Gastroesophageal sphincter (tissue), 4 donors: ENCODE measurements around the gene ZNF692. TPM values are rescaled to one million over a fixed set of nuclear protein-coding genes. Genes with fewer than 3 reads are reported as not detected.
A peak's percentile ranks its signal among the peaks of the same experiment; 100 is the strongest.

Experiments
- ATAC-seq: fragments of 150-250 bp; one replicate; pipeline ENCODE4 v1.9.1; 2016; ENCODE audit warnings: mild to moderate bottlenecking, moderate library complexity
- H3K27ac ChIP-seq, 4 donors: fragments of 200-600 bp; sonication (generic) in 3 of 4; 1 replicate in 3 of 4; 2 replicates in 1 of 4; pipeline ENCODE4 v1.5.1; 2016 to 2019
- H3K27me3 ChIP-seq: fragments of 200-600 bp; sonication (generic); one replicate; pipeline ENCODE4 v1.5.1; 2019
- H3K36me3 ChIP-seq, 2 donors: fragments of 200-600 bp; sonication (generic); one replicate each; pipeline ENCODE4 v1.5.1; 2019; ENCODE audit warnings: control low read depth in 1 of 2
- H3K4me1 ChIP-seq, 3 donors: fragments of 200-600 bp; sonication (generic); 1 replicate in 2 of 3; 2 replicates in 1 of 3; pipeline ENCODE4 v1.5.1; 2016 to 2019; ENCODE audit warnings: control low read depth in 2 of 3
- H3K4me3 ChIP-seq, 2 donors: fragments of 200-600 bp; sonication (generic); one replicate each; pipeline ENCODE4 v1.5.1; 2019; ENCODE audit warnings: mild to moderate bottlenecking in 1 of 2, moderate library complexity in 1 of 2
- H3K9me3 ChIP-seq, 3 donors: fragments of 200-600 bp; sonication (generic); one replicate each; pipeline ENCODE4 v1.5.1; 2017 to 2019; ENCODE audit warnings: control low read depth in 2 of 3
- CTCF ChIP-seq, 4 experiments: fragments of 200-600 bp in 2 of 4; fragments of 450-650 bp in 2 of 4; sonication (generic) in 1 of 4; IDR thresholded peaks; one replicate each; pipeline ENCODE4 v1.5.1; 2017 to 2019; ENCODE audit warnings: antibody characterized with exemption in 4 of 4, mild to moderate bottlenecking in 2 of 4, moderate library complexity in 2 of 4
- EP300 ChIP-seq: sonication (generic); formaldehyde crosslinking; IDR thresholded peaks from one replicate; pipeline ENCODE4 v1.6.1; 2017; ENCODE audit warnings: antibody characterized with exemption, mild to moderate bottlenecking
- POLR2A ChIP-seq, 2 donors: fragments of 450-650 bp; IDR thresholded peaks; one replicate each; pipeline ENCODE4 v1.6.1; 2017; ENCODE audit warnings: antibody characterized with exemption in 2 of 2, mild to moderate bottlenecking in 2 of 2, moderate library complexity in 1 of 2
- POLR2AphosphoS5 ChIP-seq: sonication (generic); formaldehyde crosslinking; IDR thresholded peaks from one replicate; pipeline ENCODE4 v1.6.1; 2017; ENCODE audit warnings: antibody characterized with exemption
- WGBS, 2 donors: methylation state at CpG; one replicate each; pipeline ENCODE4 v1.1.5; 2018; ENCODE audit warnings: low coverage in 1 of 2; 5-methylcytosine and 5-hydroxymethylcytosine counted together
- total RNA-seq, 4 donors: library from RNA; depleted of rRNA; stranded (reverse); fragments of >200 nt; gene quantifications; one replicate each; pipeline ENCODE4 v1.1.0, GENCODE V29; 2016

Gene ZNF692
- total RNA-seq, 4 donors from 2014 or later = 22.1 to 69.6 (median 28.4) TPM

GRCh38 chr1:248812736-248813425 is 46.0 kb downstream of the ZNF692 start:
- no peak for ATAC-seq
- 80 to 92% methylated on average over 2 to 19 of the region's 23 CpGs for WGBS, 2 donors
- no peak overlapping the region for H3K4me3 ChIP-seq
- peaks cover 0 to 71% of the 10 kb centered on the region in 2 donors for H3K36me3 ChIP-seq
- no peaks in the 10 kb centered on the region for H3K9me3 ChIP-seq
- peaks cover 0 to 25% (median 7%) of the 10 kb centered on the region in 3 donors for H3K4me1 ChIP-seq
- no peaks in the 10 kb centered on the region for H3K27me3 ChIP-seq
- H3K27ac ChIP-seq = no peak overlapping the region
- no peak for TF ChIP-seq POLR2AphosphoS5
- no peak for TF ChIP-seq POLR2A (IDR thresholded peaks at IDR 0.05)
- TF ChIP-seq EP300 = no peak
- no peak for TF ChIP-seq CTCF (IDR thresholded peaks at IDR 0.05)

GRCh38 chr1:248811514-248812490 is 47.1 kb downstream of the ZNF692 start:
- TF ChIP-seq CTCF (IDR thresholded peaks at IDR 0.05) = no peak
- TF ChIP-seq POLR2A (IDR thresholded peaks at IDR 0.05) = no peak
- no peak for TF ChIP-seq POLR2AphosphoS5
- no peak for TF ChIP-seq EP300
- no peak for ATAC-seq
- Histone ChIP-seq H3K27ac (no peak overlapping the region), H3K36me3 (peaks cover 0 to 63% of the 10 kb centered on the region in 2 donors), H3K9me3 (no peaks in the 10 kb centered on the region), H3K4me3 (no peak overlapping the region), H3K27me3 (no peaks in the 10 kb centered on the region), H3K4me1 (peaks cover 0 to 25% (median 7%) of the 10 kb centered on the region in 3 donors)
- 57 to 70% methylated on average over 6 to 10 of the region's 57 CpGs for WGBS, 2 donors

- Histone ChIP-seq H3K27ac (no peak overlapping the region), H3K27me3 (no peaks in the 10 kb centered on the region), H3K36me3 (peaks cover 0 to 54% of the 10 kb centered on the region in 2 donors), H3K4me1 (peaks cover 0 to 31% (median 7%) of the 10 kb centered on the region in 3 donors), H3K9me3 (no peaks in the 10 kb centered on the region), H3K4me3 (no peak overlapping the region)
- WGBS, 2 donors = 43 to 63% methylated on average over 5 to 9 of the region's 12 CpGs
- ATAC-seq = peak; percentile 43
- TF ChIP-seq CTCF (IDR thresholded peaks at IDR 0.05) = no peak
- TF ChIP-seq EP300 = no peak
- TF ChIP-seq POLR2AphosphoS5 = no peak
- TF ChIP-seq POLR2A (IDR thresholded peaks at IDR 0.05) = no peak
Observed at GRCh38 chr1:248810727-248811513, 48.0 kb downstream of the ZNF692 start.

DNA sequence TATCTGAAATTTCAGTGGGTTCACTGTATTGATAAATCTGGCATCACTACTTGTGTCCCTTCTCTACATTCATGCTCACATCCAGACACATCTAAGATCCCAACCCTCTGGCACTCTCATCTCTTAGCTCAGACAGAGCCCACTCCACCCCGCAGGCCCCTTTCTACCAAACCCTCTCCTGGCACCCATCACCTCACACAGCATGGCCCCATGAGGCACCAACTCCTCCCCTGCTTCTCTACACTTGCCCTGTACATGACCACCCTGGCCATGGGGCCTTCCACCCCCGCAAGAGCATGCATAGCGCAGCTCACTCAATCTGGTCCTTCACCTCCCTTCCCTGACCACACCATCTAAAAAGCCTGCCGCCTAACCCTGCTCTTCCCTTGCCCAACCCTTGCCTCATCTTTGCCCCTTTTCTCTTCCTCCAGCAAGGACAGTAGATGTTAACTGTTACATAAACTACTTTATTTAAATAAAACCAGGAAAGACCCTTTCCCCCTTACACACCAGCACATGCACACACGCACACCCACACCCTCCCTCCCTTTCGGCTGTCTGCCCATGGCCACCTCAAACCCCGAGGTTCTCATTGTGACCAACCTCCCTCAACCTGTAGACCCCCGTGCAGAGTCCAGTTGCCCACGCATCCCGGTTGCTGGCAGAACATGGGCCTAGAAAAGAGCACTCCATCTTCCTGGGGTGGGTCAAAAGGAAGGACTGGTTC is 48.7 kb downstream of the ZNF692 start:
- no peak overlapping the region for H3K27ac ChIP-seq
- H3K9me3 ChIP-seq = no peaks in the 10 kb centered on the region
- no peak overlapping the region for H3K4me3 ChIP-seq
- peaks cover 0 to 31% (median 7%) of the 10 kb centered on the region in 3 donors for H3K4me1 ChIP-seq
- no peaks in the 10 kb centered on the region for H3K27me3 ChIP-seq
- no peak for ATAC-seq
- peaks cover 0 to 46% of the 10 kb centered on the region in 2 donors for H3K36me3 ChIP-seq
- TF ChIP-seq POLR2A (IDR thresholded peaks at IDR 0.05) (no peak), EP300 (no peak), POLR2AphosphoS5 (no peak), CTCF (IDR thresholded peaks at IDR 0.05) (no peak)
- WGBS, 2 donors = 78% methylated on average over 7 to 10 of the region's 10 CpGs
